GM12891 (cell line): Measurements from ENCODE around the gene TRIM3.
A peak's percentile ranks its signal among the peaks of the same experiment; 100 is the strongest.

Experiments
- DNase-seq: peaks from one replicate; pipeline ENCODE4 v3.0.0; 2011; ENCODE audit warnings: low spot score; ENCODE audit not compliant: insufficient read length
- FAIRE-seq: peaks from 2 replicates; lab custom pipeline; 2011; peaks lifted over from hg19 to GRCh38; lab: Jason Lieb, UNC
- PAX5 ChIP-seq: IDR thresholded peaks from 2 replicates; pipeline ENCODE4 v1.6.1; 2011; ENCODE audit warnings: low read length, moderate library complexity, mild to moderate bottlenecking; ENCODE audit not compliant: insufficient read depth, severe bottlenecking
- POLR2A ChIP-seq: IDR thresholded peaks from 2 replicates; pipeline ENCODE4 v1.6.1; 2011; ENCODE audit warnings: low read depth, low read length, control low read depth
- POLR2AphosphoS5 ChIP-seq: IDR thresholded peaks from 2 replicates; pipeline ENCODE4 v1.6.1; 2011; ENCODE audit warnings: low read depth, low read length, control low read depth
- POU2F2 ChIP-seq: IDR thresholded peaks from 2 replicates; pipeline ENCODE4 v1.6.1; 2011; ENCODE audit warnings: low read depth, mild to moderate bottlenecking, control low read depth, low read length, moderate library complexity
- SPI1 ChIP-seq: IDR thresholded peaks from 2 replicates; pipeline ENCODE4 v1.6.1; 2011; ENCODE audit warnings: low read depth, low read length, control low read depth
- TAF1 ChIP-seq: IDR thresholded peaks from 2 replicates; pipeline ENCODE4 v1.6.1; 2011; ENCODE audit warnings: low read depth, low read length, control low read depth

The TRIM3 gene

GRCh38 chr11:6469599-6469998 lies 4.1 kb downstream of the TRIM3 start:
- DNase-seq (no peak), FAIRE-seq (no peak)
- TF ChIP-seq POLR2A = no peak
- TF ChIP-seq POLR2AphosphoS5 = no peak
- TF ChIP-seq PAX5 = no peak
- no peak for TF ChIP-seq POU2F2
- TF ChIP-seq SPI1 = no peak
- no peak for TF ChIP-seq TAF1

GRCh38 chr11:6468712-6469495 lies 4.8 kb downstream of the TRIM3 start:
- FAIRE-seq (peak; percentile 78), DNase-seq (peak; percentile 53)
- TF ChIP-seq POU2F2 (no peak), POLR2AphosphoS5 (no peak), PAX5 (no peak), POLR2A (no peak), SPI1 (peak; percentile 37), TAF1 (no peak)

GRCh38 chr11:6459099-6459450 lies 14.7 kb downstream of the TRIM3 start:
- no peak for FAIRE-seq

DNA sequence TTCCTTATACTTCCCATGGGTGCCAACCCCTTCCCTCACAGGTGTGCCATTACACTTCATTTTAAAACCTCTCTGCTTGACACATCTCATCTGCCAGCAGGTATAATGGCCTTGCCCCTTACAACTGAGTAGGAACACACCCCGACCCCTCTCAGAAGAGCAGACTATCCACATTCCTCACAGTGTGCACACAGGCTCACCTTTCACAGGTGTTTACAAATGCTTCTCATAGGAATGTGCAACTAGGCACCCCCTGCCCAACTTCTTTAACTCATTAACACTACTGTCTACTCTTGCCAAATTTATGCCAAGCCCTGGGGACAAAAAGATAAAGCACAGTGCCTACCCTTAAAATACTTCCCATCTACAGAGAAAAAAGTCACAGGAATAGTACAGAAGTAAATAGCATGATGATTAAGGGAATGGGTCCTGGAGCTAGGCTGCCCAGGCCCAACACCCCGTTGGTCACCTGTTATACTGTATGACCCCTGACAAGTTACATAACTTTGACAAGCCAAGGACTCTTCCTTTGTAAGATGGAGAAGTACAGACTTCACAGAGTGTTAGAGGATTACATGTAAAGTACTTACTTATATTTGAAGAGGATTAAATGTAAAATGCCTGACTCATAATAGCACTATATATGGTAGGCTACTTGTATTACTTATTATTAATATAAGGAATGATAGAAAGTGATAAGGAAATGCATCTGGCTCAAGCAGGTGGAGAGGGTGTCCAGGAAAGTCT lies 15.2 kb downstream of the TRIM3 start:
- DNase-seq (no peak), FAIRE-seq (no peak)
- TF ChIP-seq TAF1 (no peak), POLR2AphosphoS5 (no peak), POU2F2 (no peak)

More at GRCh38 chr11:6459099-6459450, 14.7 kb downstream of the TRIM3 start:
- TF ChIP-seq POU2F2 = no peak
- no peak for TF ChIP-seq PAX5
- TF ChIP-seq POLR2AphosphoS5 = no peak
- TF ChIP-seq TAF1 = no peak
- TF ChIP-seq POLR2A = no peak
- TF ChIP-seq SPI1 = no peak
- no peak for DNase-seq

DNA sequence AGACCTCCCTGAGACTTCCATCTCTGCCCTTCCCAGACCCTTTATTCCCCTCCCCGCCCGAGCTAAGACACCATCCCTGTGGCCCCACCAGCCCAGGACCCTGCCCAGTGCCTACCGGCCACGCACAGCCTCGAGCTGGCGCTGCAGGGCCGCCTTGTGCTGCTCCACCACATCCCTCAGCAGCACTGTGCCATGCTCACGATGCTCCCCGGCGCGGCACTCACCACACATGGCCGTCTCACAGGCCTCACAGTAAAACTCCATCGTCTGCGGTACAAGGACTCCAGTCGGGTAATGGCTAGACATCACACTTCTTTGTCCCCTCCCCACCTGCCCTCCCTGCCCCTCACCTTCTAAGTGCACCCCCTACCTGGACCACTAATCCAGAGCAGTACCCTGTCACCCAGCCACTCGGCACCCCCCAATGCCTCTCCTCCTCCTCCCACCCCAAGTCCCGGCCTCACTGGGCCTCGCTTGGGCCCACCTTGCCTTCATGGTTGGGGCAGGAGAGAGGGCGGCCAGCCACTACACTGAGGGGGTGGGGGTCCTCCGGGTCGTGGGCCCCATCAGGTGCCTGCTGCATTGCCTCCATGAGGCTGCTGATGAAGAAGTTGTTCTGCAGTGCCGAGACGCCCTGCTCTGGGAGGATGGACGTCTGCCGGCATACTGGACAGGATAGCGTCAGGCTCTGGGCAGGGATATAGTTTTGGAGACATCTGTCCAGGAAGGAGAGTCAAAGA lies 16.0 kb downstream of the TRIM3 start:
- DNase-seq (no peak), FAIRE-seq (no peak)
- no peak for TF ChIP-seq POU2F2
- no peak for TF ChIP-seq POLR2A
- TF ChIP-seq SPI1 = no peak
- TF ChIP-seq PAX5 = no peak
- no peak for TF ChIP-seq POLR2AphosphoS5
- TF ChIP-seq TAF1 = no peak

- no peak for TF ChIP-seq POU2F2
- TF ChIP-seq SPI1 = no peak
- no peak for TF ChIP-seq POLR2A
- TF ChIP-seq PAX5 = no peak
- TF ChIP-seq POLR2AphosphoS5 = no peak
- TF ChIP-seq TAF1 = no peak
- FAIRE-seq (no peak), DNase-seq (no peak)
Observed at GRCh38 chr11:6456361-6457073, 17.2 kb downstream of the TRIM3 start.

GRCh38 chr11:6455070-6455469 lies 18.7 kb downstream of the TRIM3 start:
- FAIRE-seq (no peak), DNase-seq (no peak)
- no peak for TF ChIP-seq POU2F2
- TF ChIP-seq SPI1 = no peak
- no peak for TF ChIP-seq TAF1
- TF ChIP-seq POLR2AphosphoS5 = no peak
- TF ChIP-seq PAX5 = no peak
- TF ChIP-seq POLR2A = no peak

GRCh38 chr11:6453152-6453551 lies 20.6 kb downstream of the TRIM3 start:
- DNase-seq (no peak), FAIRE-seq (no peak)
- TF ChIP-seq SPI1 (no peak), POLR2A (no peak), TAF1 (no peak), POLR2AphosphoS5 (no peak), PAX5 (no peak), POU2F2 (no peak)

- DNase-seq = no peak
Observed at GRCh38 chr11:6452219-6452618, 21.5 kb downstream of the TRIM3 start.

More at GRCh38 chr11:6452219-6452618, 21.5 kb downstream of the TRIM3 start:
- no peak for TF ChIP-seq POLR2AphosphoS5
- TF ChIP-seq PAX5 = no peak
- TF ChIP-seq POU2F2 = no peak
- no peak for TF ChIP-seq TAF1
- TF ChIP-seq SPI1 = no peak
- no peak for TF ChIP-seq POLR2A
- FAIRE-seq = no peak
